ENCODE data around the gene SCAPER.
"Not testable (repeated sequence)": the region's sequence is repeated elsewhere in the genome, so short reads cannot be mapped to it uniquely, and the experiment has no call there.

The SCAPER gene

DNA sequence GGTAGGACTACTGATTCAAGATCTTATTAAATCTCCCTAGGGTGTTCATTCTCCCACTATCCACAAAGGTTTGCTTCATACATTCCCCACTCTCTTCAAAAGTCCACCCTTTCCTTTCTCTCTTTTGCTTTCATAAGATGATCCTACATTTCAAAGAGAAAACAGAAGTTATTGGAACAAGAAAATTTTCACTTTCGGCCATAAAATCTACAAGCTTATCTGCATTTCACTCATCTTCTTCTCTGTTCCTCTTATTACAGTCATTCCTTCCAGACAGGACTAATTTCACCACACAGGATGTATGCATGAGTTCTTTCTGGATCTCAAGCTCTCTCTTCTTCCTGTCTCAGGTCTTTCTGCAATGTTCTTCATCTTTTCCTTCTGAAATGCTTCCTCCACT, 329.9 kb downstream of the SCAPER start:
- peak in 2 of 4 experiments; percentile 2 to 17 for DNase-seq

- DNase-seq, result no peak
Observed at GRCh38 chr15:76572983-76573314, 332.2 kb downstream of the SCAPER start.

DNA sequence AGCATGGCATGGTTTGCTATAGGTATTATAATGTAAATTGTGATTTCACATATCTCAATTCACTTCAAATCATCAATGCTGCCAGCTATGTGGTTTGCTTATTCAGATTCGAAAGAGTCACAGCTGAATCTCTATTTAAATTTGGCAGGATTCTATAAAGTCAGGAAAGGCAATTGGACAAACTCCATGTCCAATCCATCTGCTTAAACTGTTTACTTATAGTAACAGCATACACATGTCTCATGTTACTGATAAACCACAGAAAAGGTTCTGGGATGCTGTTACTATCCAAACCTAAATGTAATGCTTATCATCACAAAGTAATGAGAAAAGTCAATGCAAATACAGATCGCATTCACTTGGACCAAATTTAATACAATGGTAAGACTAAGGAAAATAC, 338.9 kb downstream of the SCAPER start:
- no peak for DNase-seq

GRCh38 chr15:76565366-76565765, 339.8 kb downstream of the SCAPER start:
- no peak for DNase-seq

DNA sequence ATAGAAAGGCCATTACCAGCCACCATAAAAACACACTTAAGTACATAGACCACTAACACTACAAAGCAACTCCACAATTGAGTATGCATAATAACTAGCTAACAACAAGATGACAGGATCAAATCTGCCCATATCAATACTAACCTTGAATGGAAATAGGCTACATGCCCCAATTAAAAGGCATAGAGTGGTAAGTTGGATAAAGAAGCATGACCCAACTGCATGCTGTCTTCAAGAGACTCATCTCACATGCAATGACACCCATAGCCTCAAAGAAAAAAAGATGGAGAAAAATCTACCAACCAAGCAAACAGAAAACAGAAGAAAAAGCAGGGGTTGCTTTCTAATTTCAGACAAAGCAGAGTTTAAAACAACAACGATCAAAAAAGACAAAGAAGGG, 349.9 kb downstream of the SCAPER start:
- no peak for DNase-seq

DNA sequence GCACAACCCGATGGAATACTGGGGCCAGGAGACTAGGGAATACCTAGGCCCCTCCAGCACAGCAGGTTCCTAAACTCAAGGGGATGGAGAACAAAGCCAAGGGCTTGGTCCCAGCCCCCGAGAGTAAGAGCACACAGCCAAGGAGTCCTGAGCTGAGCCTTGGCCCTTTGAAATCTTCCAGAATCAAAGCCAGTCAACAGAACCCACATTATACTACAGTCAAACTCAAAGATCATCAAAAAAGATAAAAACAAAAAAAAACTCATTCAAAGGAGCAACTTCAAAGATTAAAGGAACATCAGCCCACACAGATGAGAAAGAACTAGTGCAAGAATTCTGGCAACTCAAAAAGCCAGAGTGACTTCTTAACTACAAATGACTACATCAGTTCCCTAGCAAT, 351.6 kb downstream of the SCAPER start:
- no peak for DNase-seq

GRCh38 chr15:76553102-76553501, 352.0 kb downstream of the SCAPER start:
- no peak for DNase-seq

DNA sequence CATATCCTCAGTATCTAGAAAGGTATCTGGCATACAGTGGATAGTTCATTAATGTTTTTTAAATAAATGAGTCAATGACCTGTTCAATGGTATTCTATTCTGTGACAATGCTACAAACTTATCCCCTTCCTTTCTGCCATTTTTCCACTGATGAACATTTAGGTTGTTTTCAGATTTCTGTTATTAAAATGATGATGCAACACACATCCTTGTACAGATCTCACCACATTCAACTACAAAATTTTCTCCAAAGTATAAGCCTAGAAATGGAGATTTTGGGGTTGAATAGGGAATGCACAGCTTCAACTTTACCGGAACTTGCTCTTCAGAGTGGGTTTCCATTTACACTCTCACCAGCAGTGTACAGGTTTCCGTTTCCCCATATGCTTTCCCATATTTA, 358.3 kb downstream of the SCAPER start:
- no peak for DNase-seq

DNA sequence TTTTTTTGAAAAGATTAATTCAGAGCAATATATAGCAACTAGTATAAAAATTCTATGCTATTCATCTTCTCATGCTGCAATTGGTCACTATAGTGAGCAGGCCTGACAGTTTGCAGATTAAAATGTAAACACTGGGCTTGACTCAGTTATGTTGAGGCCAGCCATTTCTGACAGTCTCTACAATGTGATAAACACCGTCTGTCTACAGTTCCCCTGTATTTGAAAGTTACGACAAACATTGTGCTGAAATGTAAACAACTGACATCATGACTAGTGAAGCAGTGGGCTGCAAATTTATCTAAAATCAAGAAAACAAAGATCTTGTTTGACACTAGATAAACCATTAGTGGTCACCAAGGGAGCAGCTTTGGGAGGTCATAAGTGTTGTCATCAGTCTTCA, 371.1 kb downstream of the SCAPER start:
- DNase-seq, result no peak

- DNase-seq, result peak; percentile 3 to 79 (median 56)
Observed at GRCh38 chr15:76533060-76533820, 371.9 kb downstream of the SCAPER start.

DNA sequence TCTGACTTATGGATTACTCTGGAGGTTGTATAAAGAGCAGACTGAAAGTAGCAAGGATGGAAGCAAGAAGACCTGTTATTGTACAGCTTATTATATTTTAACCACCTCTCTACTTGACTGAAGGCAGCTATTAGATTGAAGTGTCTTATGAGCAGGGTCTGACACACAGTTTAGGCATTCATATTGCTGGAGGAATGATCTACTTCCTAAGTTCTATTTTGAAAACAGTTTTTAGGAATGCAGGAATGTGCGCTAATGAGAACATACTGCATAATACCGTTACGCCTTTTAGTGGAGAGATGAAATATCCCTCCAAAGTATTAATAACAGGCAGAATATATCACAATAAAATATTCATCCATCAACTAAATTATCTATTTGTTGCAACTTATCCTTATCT, 375.2 kb downstream of the SCAPER start:
- DNase-seq, result no peak

- DNase-seq, result no peak
Observed at GRCh38 chr15:76526111-76526510, 379.0 kb downstream of the SCAPER start.

DNA sequence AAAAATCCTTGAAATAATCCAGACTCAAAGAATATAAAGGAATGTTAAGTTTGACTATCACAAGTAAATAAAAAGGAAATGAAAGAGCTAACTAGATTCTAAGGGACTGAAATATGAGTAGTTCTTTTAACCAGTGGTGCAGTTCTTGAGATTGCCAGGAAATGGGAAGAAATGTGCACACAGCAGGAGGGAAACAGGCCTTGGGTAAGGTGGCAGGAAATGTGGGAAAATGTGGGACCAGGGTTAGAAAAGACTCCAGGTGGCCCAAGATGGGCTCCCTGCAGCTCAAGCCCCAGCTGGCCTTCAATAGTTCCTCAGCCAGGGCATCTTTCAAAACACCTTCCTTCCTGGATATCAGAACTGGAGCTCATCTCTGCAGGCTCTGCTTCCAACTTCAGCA, 387.2 kb downstream of the SCAPER start:
- no peak for DNase-seq

GRCh38 chr15:76514282-76514681, 390.9 kb downstream of the SCAPER start:
- DNase-seq, result no peak

DNA sequence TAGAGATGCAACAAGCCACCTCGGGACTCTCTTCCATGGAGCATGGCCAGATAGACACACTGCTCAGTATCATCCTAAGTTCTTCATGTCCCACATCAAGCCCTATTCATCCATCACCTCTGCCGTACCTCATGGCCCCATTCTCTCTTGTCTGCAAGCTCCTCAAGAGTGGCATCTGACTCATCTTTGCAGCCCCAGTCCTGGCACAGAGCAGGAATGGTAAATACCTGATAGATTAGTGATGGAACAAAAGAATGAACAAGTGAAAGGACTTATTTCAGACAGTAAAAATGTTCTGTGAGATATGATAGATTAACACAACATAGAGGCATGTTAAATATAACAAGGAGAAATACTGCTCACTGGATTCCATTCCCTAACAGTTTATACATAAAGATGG, 392.2 kb downstream of the SCAPER start:
- DNase-seq, result no peak

GRCh38 chr15:76510663-76511062, 394.5 kb downstream of the SCAPER start:
- DNase-seq, result not testable (repeated sequence)

DNA sequence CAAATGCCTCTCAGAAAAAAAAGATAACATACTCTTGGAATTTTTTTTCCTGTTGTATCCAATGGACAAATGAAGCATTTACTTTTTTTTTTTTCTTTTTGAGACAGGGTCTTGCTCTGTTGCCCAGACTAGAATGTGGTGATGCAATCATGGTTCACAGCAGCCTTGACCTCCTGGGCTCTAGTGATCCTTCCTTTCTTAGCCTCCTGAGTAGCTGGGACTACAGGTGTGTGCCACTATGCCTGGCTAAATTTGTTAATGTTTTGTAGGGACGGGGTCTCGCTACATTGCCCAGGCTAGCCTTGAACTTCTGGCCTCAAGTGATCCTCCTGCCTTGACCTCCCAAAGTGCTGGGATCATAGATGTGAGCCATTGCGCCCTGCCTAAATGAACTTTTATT, 401.3 kb downstream of the SCAPER start:
- DNase-seq, result no peak

DNA sequence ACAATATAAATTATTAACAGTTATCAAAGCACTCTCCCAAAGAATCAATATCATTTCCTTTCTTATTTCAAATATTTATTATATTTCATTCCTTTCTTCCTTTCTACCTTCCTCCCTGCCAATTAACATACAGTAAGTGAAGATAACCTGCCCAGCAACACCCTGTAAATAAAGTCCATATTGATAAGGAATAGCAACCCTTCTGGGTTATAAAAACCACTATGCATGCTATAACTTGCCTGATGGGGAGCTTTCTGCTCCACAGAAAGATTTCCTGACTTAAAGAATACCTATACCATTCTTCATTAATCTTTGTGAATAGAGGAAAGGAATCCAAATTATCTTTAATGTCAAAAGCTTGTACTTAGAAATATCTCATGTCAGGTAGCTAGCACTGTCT, 402.0 kb downstream of the SCAPER start:
- no peak for DNase-seq

GRCh38 chr15:76502678-76503077, 402.5 kb downstream of the SCAPER start:
- DNase-seq, result no peak

DNA sequence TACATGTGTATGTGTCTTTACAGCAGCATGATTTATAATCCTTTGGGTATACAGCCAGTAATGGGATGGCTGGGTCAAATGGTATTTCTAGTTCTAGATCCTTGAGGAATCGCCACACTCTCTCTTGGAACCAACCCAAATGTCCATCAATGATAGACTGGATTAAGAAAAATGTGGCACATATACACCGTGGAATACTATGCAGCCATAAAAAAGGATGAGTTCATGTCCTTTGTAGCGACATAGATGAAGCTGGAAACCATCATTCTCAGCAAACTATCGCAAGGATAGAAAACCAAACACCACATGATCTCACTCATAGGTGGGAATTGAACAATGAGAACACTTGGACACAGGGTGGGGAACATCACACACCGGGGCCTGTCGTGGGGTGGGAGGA, 403.0 kb downstream of the SCAPER start:
- DNase-seq, result not testable (repeated sequence)

GRCh38 chr15:76501726-76502125, 403.4 kb downstream of the SCAPER start:
- DNase-seq, result no peak

DNA sequence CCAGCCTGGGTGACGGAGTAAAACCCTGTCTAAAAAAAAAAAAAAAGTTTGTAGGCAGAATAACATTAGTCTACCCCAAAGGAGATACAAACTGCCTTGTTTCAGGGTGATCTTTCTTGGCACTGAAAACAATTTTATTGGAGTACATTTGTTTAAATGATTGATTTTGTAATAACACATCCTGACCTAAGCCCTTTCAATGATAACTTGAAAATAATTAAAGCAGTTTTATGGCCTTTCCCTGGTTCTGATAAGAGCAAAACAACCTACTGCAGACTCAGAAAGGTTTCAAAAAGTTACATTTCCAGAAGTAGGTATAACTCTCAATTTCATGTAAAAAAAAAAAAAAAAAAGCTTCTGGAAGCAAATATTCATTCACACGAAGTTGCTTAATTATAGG, 404.1 kb downstream of the SCAPER start:
- DNase-seq, result no peak

- DNase-seq, result no peak
Observed at GRCh38 chr15:76495487-76495886, 409.7 kb downstream of the SCAPER start.

GRCh38 chr15:76492538-76492937, 412.6 kb downstream of the SCAPER start:
- no peak for DNase-seq

GRCh38 chr15:76483752-76484151, 421.4 kb downstream of the SCAPER start:
- no peak for DNase-seq
